Upper lobe of left lung (tissue), 6 donors: ENCODE results near the gene MTCL1. TPM values are rescaled to one million over a fixed set of nuclear protein-coding genes. Genes with fewer than 3 reads are reported as not detected.

Source experiments
- ATAC-seq, 2 donors: fragments of 200-7000 bp; cut with Tn5 transposase; one replicate each; pipeline ENCODE4 v1.9.1; 2022; ENCODE audit warnings: mild to moderate bottlenecking in 2 of 2, moderate library complexity in 2 of 2; ENCODE audit not compliant: low FRiP score in 2 of 2
- DNase-seq, 2 donors: peaks; one replicate each; pipeline ENCODE4 v3.0.0-alpha.2; 2019 to 2020
- H3K27ac ChIP-seq, 4 donors: fragments of 200-600 bp; sonication (generic); one replicate each; pipeline ENCODE4 v1.5.1; 2016 to 2019
- H3K27me3 ChIP-seq, 4 donors: fragments of 200-600 bp; sonication (generic); one replicate each; pipeline ENCODE4 v1.5.1; 2017 to 2019
- H3K36me3 ChIP-seq, 4 donors: fragments of 200-600 bp; sonication (generic); one replicate each; pipeline ENCODE4 v1.5.1; 2016 to 2019
- H3K4me1 ChIP-seq, 4 donors: fragments of 200-600 bp; sonication (generic); one replicate each; pipeline ENCODE4 v1.5.1; 2018 to 2019
- H3K4me3 ChIP-seq, 4 donors: fragments of 200-600 bp; sonication (generic); one replicate each; pipeline ENCODE4 v1.5.1; 2017 to 2019; ENCODE audit warnings: mild to moderate bottlenecking in 2 of 4, moderate library complexity in 1 of 4
- H3K9me3 ChIP-seq, 4 donors: fragments of 200-600 bp; sonication (generic); one replicate each; pipeline ENCODE4 v1.5.1; 2018 to 2019
- CTCF ChIP-seq, 6 experiments: fragments of 450-650 bp in 4 of 6; fragments of 200-600 bp in 2 of 6; sonication (generic) in 2 of 6; IDR thresholded peaks; one replicate each; pipeline ENCODE4 v1.5.1; 2016 to 2019; ENCODE audit warnings: antibody characterized with exemption in 6 of 6
- EP300 ChIP-seq, 4 donors: sonication (generic); formaldehyde crosslinking; IDR thresholded peaks; one replicate each; pipeline ENCODE4 v1.5.1; 2017; ENCODE audit warnings: antibody characterized with exemption in 4 of 4, control low read depth in 2 of 4
- POLR2A ChIP-seq, 4 donors: fragments of 450-650 bp; IDR thresholded peaks; one replicate each; pipeline ENCODE4 v1.5.1; 2016 to 2017; ENCODE audit warnings: antibody characterized with exemption in 4 of 4, mild to moderate bottlenecking in 2 of 4
- POLR2AphosphoS5 ChIP-seq, 2 donors: sonication (generic); formaldehyde crosslinking; IDR thresholded peaks; one replicate each; pipeline ENCODE4 v1.5.1; 2017; ENCODE audit warnings: antibody characterized with exemption in 2 of 2
- WGBS, 2 donors: methylation state at CpG; one replicate each; pipeline ENCODE4 v1.1.5; 2017 to 2018; 5-methylcytosine and 5-hydroxymethylcytosine counted together
- total RNA-seq, 6 donors: library from RNA; depleted of rRNA in 4 of 6; stranded (reverse); fragments of >200 nt in 4 of 6; gene quantifications; one replicate each; pipeline versions ENCODE4 v1.1.0 to v1.2.1, GENCODE V29; 2016 to 2021
- donor health status: DM: no; HTN: no; CAD: no; lungs with moderate emphysema.
- donor health status: DM: no; HTN: yes; CAD: no; lungs with severe emphysema.

MTCL1 gene
- total RNA-seq, 6 donors from 2014 or later, result 4.5 to 17.9 (median 8.1) TPM

GRCh38 chr18:8791171-8791651 is 85.9 kb downstream of the MTCL1 start:
- Histone ChIP-seq H3K4me3 (no peak overlapping the region), H3K9me3 (no peaks in the 10 kb centered on the region), H3K27ac (no peak overlapping the region), H3K27me3 (no peaks in the 10 kb centered on the region), H3K36me3 (no peaks in the 10 kb centered on the region), H3K4me1 (peaks cover 0 to 6% (median 0%) of the 10 kb centered on the region in 4 donors)
- DNase-seq (no peak), ATAC-seq (no peak)
- TF ChIP-seq POLR2A (IDR thresholded peaks at IDR 0.05) (no peak), CTCF (IDR thresholded peaks at IDR 0.05) (no peak), POLR2AphosphoS5 (IDR thresholded peaks at IDR 0.05) (no peak), EP300 (IDR thresholded peaks at IDR 0.05) (no peak)
- 82 to 86% methylated on average over 4 of the region's 4 CpGs for WGBS, 2 donors

- no peak for ATAC-seq
- TF ChIP-seq CTCF (IDR thresholded peaks at IDR 0.05) (no peak), POLR2AphosphoS5 (IDR thresholded peaks at IDR 0.05) (no peak), POLR2A (IDR thresholded peaks at IDR 0.05) (no peak), EP300 (IDR thresholded peaks at IDR 0.05) (no peak)
- Histone ChIP-seq H3K27ac (no peak overlapping the region), H3K4me1 (peaks cover 0 to 6% (median 0%) of the 10 kb centered on the region in 4 donors), H3K9me3 (no peaks in the 10 kb centered on the region), H3K27me3 (no peaks in the 10 kb centered on the region), H3K4me3 (no peak overlapping the region), H3K36me3 (no peaks in the 10 kb centered on the region)
- WGBS, 2 donors, result 89 to 92% methylated on average over 16 of the region's 16 CpGs
- DNase-seq, result no peak
These were observed 87.4 kb downstream of the MTCL1 start for GRCh38 chr18:8792688-8793316.

GRCh38 chr18:8793445-8794155 is 88.2 kb downstream of the MTCL1 start:
- Histone ChIP-seq H3K9me3 (no peaks in the 10 kb centered on the region), H3K4me3 (no peak overlapping the region), H3K4me1 (peaks cover 0 to 2% (median 0%) of the 10 kb centered on the region in 4 donors), H3K27me3 (no peaks in the 10 kb centered on the region), H3K27ac (no peak overlapping the region), H3K36me3 (no peaks in the 10 kb centered on the region)
- DNase-seq (no peak), ATAC-seq (no peak)
- no peak for TF ChIP-seq POLR2A (IDR thresholded peaks at IDR 0.05)
- TF ChIP-seq EP300 (IDR thresholded peaks at IDR 0.05), result no peak
- TF ChIP-seq CTCF (IDR thresholded peaks at IDR 0.05), result no peak
- no peak for TF ChIP-seq POLR2AphosphoS5 (IDR thresholded peaks at IDR 0.05)
- WGBS, 2 donors, result 87 to 88% methylated on average over 13 of the region's 13 CpGs

GRCh38 chr18:8794156-8794933 is 89.0 kb downstream of the MTCL1 start:
- Histone ChIP-seq H3K9me3 (no peaks in the 10 kb centered on the region), H3K4me3 (no peak overlapping the region), H3K36me3 (no peaks in the 10 kb centered on the region), H3K27me3 (no peaks in the 10 kb centered on the region), H3K4me1 (no peaks in the 10 kb centered on the region), H3K27ac (no peak overlapping the region)
- ATAC-seq (no peak), DNase-seq (no peak)
- no peak for TF ChIP-seq EP300 (IDR thresholded peaks at IDR 0.05)
- no peak for TF ChIP-seq POLR2A (IDR thresholded peaks at IDR 0.05)
- TF ChIP-seq CTCF (IDR thresholded peaks at IDR 0.05), result no peak
- no peak for TF ChIP-seq POLR2AphosphoS5 (IDR thresholded peaks at IDR 0.05)
- WGBS, 2 donors, result 84 to 90% methylated on average over 12 of the region's 12 CpGs
